HCT116 (cell line): ENCODE measurements around the gene SERTAD1. TPM values are rescaled to one million over a fixed set of nuclear protein-coding genes. Genes with fewer than 3 reads are reported as not detected.

ENCODE experiments used
- ATAC-seq: fragments of 200-7000 bp; cut with Tn5 transposase; 2 replicates; pipeline ENCODE4 v1.9.1; 2020; ENCODE audit warnings: mild to moderate bottlenecking, moderate library complexity
- BruUV-seq: library from RNA; stranded (reverse); fragments of 400-500 nt; replicated peaks from 2 replicates; lab custom pipeline; 2021; lab: Mats Ljungman, UMichigan
- CTCF ChIA-PET: fragments of 300-600 bp; sonication (Branson Sonifier 250); formaldehyde crosslinking; loops from one replicate; lab custom pipeline; 2021; ENCODE audit warnings: antibody characterized with exemption; lab: Charles Lee
- POLR2A ChIA-PET: fragments of 300-600, 350-600 bp; sonication (Branson Sonifier 250); formaldehyde crosslinking; loops from one replicate; lab custom pipeline; 2021; ENCODE audit warnings: antibody characterized with exemption; lab: Charles Lee
- RAD21 ChIA-PET, 2 experiments: fragments of 300-600 bp; sonication (Branson Sonifier 250); formaldehyde crosslinking; loops; one replicate each; lab custom pipeline; 2023; ENCODE audit warnings: low total read pairs in 2 of 2; ENCODE audit not compliant: uncharacterized antibody in 2 of 2, unreplicated experiment in 2 of 2, low non-redundant PET in 1 of 2; lab: Charles Lee
- DNase-seq: peaks from one replicate; pipeline ENCODE4 v3.0.0-alpha.2; 2010; ENCODE audit warnings: low read depth, low spot score
- H2AFZ ChIP-seq: fragments of 200-600 bp; shearing (Covaris generic), sonication (generic); 2 replicates; pipeline ENCODE4 v1.6.1; 2017; ENCODE audit warnings: low read depth, mixed run types, mixed read lengths, antibody characterized with exemption, low read length; ENCODE audit not compliant: poor library complexity, severe bottlenecking
- H3K27ac ChIP-seq: 2 replicates; pipeline ENCODE4 v1.5.1; 2012; ENCODE audit warnings: low read depth, low read length
- H3K27me3 ChIP-seq: fragments of 200-600 bp; sonication (generic); 2 replicates; pipeline ENCODE4 v1.6.1; 2016; ENCODE audit warnings: mixed run types, low read length, mixed read lengths; ENCODE audit not compliant: insufficient read depth
- H3K36me3 ChIP-seq, 2 experiments: fragments of 200-500 bp in 1 of 2; fragments of 200-600 bp in 1 of 2; sonication (Bioruptor generic) in 1 of 2; sonication (generic) in 1 of 2; 2 replicates each; pipeline versions ENCODE4 v1.5.1 to v1.6.1; 2014 to 2016; ENCODE audit warnings: low read length in 2 of 2, inconsistent platforms in 1 of 2, mixed read lengths in 1 of 2, mixed run types in 1 of 2; ENCODE audit not compliant: insufficient read depth in 2 of 2, control insufficient read depth in 1 of 2
- H3K4me1 ChIP-seq, 2 experiments: fragments of 200-600 bp in 1 of 2; sonication (generic) in 1 of 2; 2 replicates each; pipeline versions ENCODE4 v1.5.1 to v1.6.1; 2012 to 2017; ENCODE audit warnings: low read length in 2 of 2, inconsistent platforms in 1 of 2, mild to moderate bottlenecking in 1 of 2, mixed read lengths in 1 of 2, mixed run types in 1 of 2, moderate library complexity in 1 of 2; ENCODE audit not compliant: insufficient read depth in 2 of 2, control insufficient read depth in 1 of 2
- H3K4me2 ChIP-seq: fragments of 200-600 bp; sonication (generic); 2 replicates; pipeline ENCODE4 v1.6.1; 2017; ENCODE audit warnings: mixed run types, low read length, mixed read lengths
- H3K4me3 ChIP-seq, 2 experiments: fragments of 200-600 bp in 1 of 2; sonication (generic) in 1 of 2; replicated peaks in 1 of 2; 2 replicates each; pipeline ENCODE4 v1.5.1; 2011 to 2016; ENCODE audit warnings: low read length in 2 of 2, control low read depth in 1 of 2, low read depth in 1 of 2, mild to moderate bottlenecking in 1 of 2, mixed read lengths in 1 of 2, mixed run types in 1 of 2
- H3K79me2 ChIP-seq: fragments of 200-600 bp; sonication (generic); 2 replicates; pipeline ENCODE4 v1.6.1; 2017; ENCODE audit warnings: mild to moderate bottlenecking, mixed run types, low read length, moderate library complexity, mixed read lengths; ENCODE audit not compliant: insufficient read depth
- H3K9ac ChIP-seq: fragments of 200-600 bp; sonication (generic); 2 replicates; pipeline ENCODE4 v1.6.1; 2016; ENCODE audit warnings: low read length, mixed read lengths
- H3K9me2 ChIP-seq: fragments of 200-600 bp; sonication (generic), shearing (Covaris generic); 2 replicates; pipeline ENCODE4 v1.6.1; 2017; ENCODE audit warnings: mixed run types, mild to moderate bottlenecking, moderate library complexity; ENCODE audit not compliant: insufficient read depth
- H3K9me3 ChIP-seq, 2 experiments: fragments of 200-500 bp in 1 of 2; fragments of 200-600 bp in 1 of 2; sonication (Bioruptor generic) in 1 of 2; sonication (generic) in 1 of 2; 2 replicates each; pipeline ENCODE4 v1.6.1; 2014 to 2017; ENCODE audit warnings: low read length in 2 of 2, mixed read lengths in 2 of 2, inconsistent platforms in 1 of 2, low read depth in 1 of 2, mild to moderate bottlenecking in 1 of 2, mixed run types in 1 of 2, moderate library complexity in 1 of 2; ENCODE audit not compliant: control insufficient read depth in 1 of 2, insufficient read depth in 1 of 2
- H4K20me1 ChIP-seq: fragments of 200-600 bp; sonication (generic), shearing (Covaris generic); 2 replicates; pipeline ENCODE4 v1.6.1; 2017; ENCODE audit warnings: mixed run types, mild to moderate bottlenecking, moderate library complexity; ENCODE audit not compliant: insufficient read depth
- EGR1 ChIP-seq: IDR thresholded peaks from 2 replicates; pipeline ENCODE4 v1.6.1; 2012; ENCODE audit warnings: low read depth
- EZH2 ChIP-seq: fragments of 200-600 bp; sonication (generic); IDR thresholded peaks from 2 replicates; pipeline ENCODE4 v1.6.1; 2017; ENCODE audit warnings: antibody characterized with exemption, mixed run types
- EZH2phosphoT487 ChIP-seq: fragments of 200-600 bp; IDR thresholded peaks from 2 replicates; pipeline ENCODE4 v1.6.1; 2018; ENCODE audit warnings: antibody characterized with exemption, borderline replicate concordance
- FOSL1 ChIP-seq: IDR thresholded peaks from 2 replicates; pipeline ENCODE4 v1.6.1; 2012; ENCODE audit warnings: low read depth
- JUND ChIP-seq: IDR thresholded peaks from 2 replicates; pipeline ENCODE4 v1.6.1; 2012
- POLR2AphosphoS5 ChIP-seq: IDR thresholded peaks from 2 replicates; pipeline ENCODE4 v1.6.1; 2011; ENCODE audit warnings: mild to moderate bottlenecking, low read depth, low read length, moderate library complexity
- RAD21 ChIP-seq: IDR thresholded peaks from 2 replicates; pipeline ENCODE4 v1.6.1; 2012; ENCODE audit warnings: low read depth, mild to moderate bottlenecking
- SIN3A ChIP-seq: IDR thresholded peaks from 2 replicates; pipeline ENCODE4 v1.6.1; 2012; ENCODE audit warnings: low read depth
- SP1 ChIP-seq: IDR thresholded peaks from 2 replicates; pipeline ENCODE4 v1.6.1; 2012; ENCODE audit warnings: low read depth
- SRF ChIP-seq: IDR thresholded peaks from 2 replicates; pipeline ENCODE4 v1.6.1; 2012; ENCODE audit warnings: low read depth
- TCF7L2 ChIP-seq: IDR thresholded peaks from 2 replicates; pipeline ENCODE4 v1.7.0; 2011; ENCODE audit warnings: borderline replicate concordance, inconsistent platforms; ENCODE audit not compliant: insufficient read depth, insufficient read length; ENCODE audit errors: extremely low read depth
- YY1 ChIP-seq: IDR thresholded peaks from 2 replicates; pipeline ENCODE4 v1.6.1; 2011; ENCODE audit warnings: low read length, low read depth, moderate library complexity, mild to moderate bottlenecking; ENCODE audit not compliant: insufficient replicate concordance; ENCODE audit errors: extremely low read depth
- ZNF274 ChIP-seq: fragments of 200-500 bp; sonication (Bioruptor generic); IDR thresholded peaks from 2 replicates; pipeline ENCODE4 v1.6.1; 2014; ENCODE audit warnings: mild to moderate bottlenecking, low read depth, low read length, inconsistent platforms
- intact Hi-C: fragments of 100-400 bp; cut with micrococcal nuclease; formaldehyde crosslinking; loops from 2 replicates; pipeline ENCODE4 v1.10.0; 2022
- total RNA-seq: library from RNA; stranded (reverse); gene quantifications from one replicate; pipeline ENCODE4 v1.2.1, GENCODE V29; 2021; ENCODE audit not compliant: unreplicated experiment
- TF ChIP-seq, protein P1 (sequence below): IDR thresholded peaks from 2 replicates; pipeline ENCODE4 v1.6.1; 2011; ENCODE audit warnings: mild to moderate bottlenecking, low read length, moderate library complexity; ENCODE audit not compliant: insufficient replicate concordance; ENCODE audit errors: extremely low read depth

The SERTAD1 gene
- total RNA-seq, 1 experiment from 2014 or later, result 30.3 TPM

GRCh38 chr19:40444000-40444824 lies 18.4 kb upstream of the SERTAD1 start, which contains the start of gene SERTAD3 (continued):
- TF ChIP-seq ZNF274, result no peak
- TF ChIP-seq EZH2, result no peak
- no peak for TF ChIP-seq TCF7L2
- no peak for TF ChIP-seq JUND
- no peak for TF ChIP-seq EZH2phosphoT487
- TF ChIP-seq, all 23 proteins: peak for 6

GRCh38 chr19:40443131-40443999 lies 17.6 kb upstream of the SERTAD1 start:
- RAD21 ChIA-PET, result interaction anchor here (0.6 to 1.3 kb wide), 4 partner anchors 20 to 303 kb away, joined by 3 to 7 read pairs (median 4); partner anchors contain the start of gene BLVRB (in 1 of the 2)
- intact Hi-C loops, result loop anchor here (1.0 kb wide), 1 partner anchor 18 kb away; the partner anchor contains the start of gene SERTAD1
- Histone ChIP-seq H3K36me3 (peaks cover 19 to 20% of the 10 kb centered on the region in 2 experiments; a peak in 3 of 4 replicates), H3K4me2 (peak overlapping the region; percentile 89), H3K9ac (peak overlapping the region; percentile 85), H3K79me2 (peaks cover 30% of the 10 kb centered on the region), H3K9me3 (no peaks in the 10 kb centered on the region), H3K9me2 (no peaks in the 10 kb centered on the region), H3K4me3 (peak overlapping the region; percentile 71 to 100), H3K27me3 (no peaks in the 10 kb centered on the region), H2AFZ (no peak overlapping the region), H3K27ac (peak overlapping the region; percentile 97), H3K4me1 (peaks cover 22 to 31% of the 10 kb centered on the region in 2 experiments), H4K20me1 (no peaks in the 10 kb centered on the region)
- POLR2A ChIA-PET, result interaction anchor here (0.5 to 3.1 kb wide), 11 partner anchors 9 to 175 kb away, joined by 3 to 28 read pairs (median 6); partner anchors contain the start of genes BLVRB and SERTAD1
- CTCF ChIA-PET, result interaction anchor here (0.9 to 1.4 kb wide), 8 partner anchors 10 to 160 kb away, joined by 3 to 10 read pairs (median 4); partner anchors contain the start of gene BLVRB
- DNase-seq, result peak; percentile 98
- peak; percentile 80 for ATAC-seq
- peak; percentile 78 for TF ChIP-seq POLR2AphosphoS5
- peak; percentile 41 for TF ChIP-seq YY1
- 0 out of 2 replicates have a peak, but pooled peaks have one; percentile 7 for TF ChIP-seq RAD21
- TF ChIP-seq, protein P1, sequence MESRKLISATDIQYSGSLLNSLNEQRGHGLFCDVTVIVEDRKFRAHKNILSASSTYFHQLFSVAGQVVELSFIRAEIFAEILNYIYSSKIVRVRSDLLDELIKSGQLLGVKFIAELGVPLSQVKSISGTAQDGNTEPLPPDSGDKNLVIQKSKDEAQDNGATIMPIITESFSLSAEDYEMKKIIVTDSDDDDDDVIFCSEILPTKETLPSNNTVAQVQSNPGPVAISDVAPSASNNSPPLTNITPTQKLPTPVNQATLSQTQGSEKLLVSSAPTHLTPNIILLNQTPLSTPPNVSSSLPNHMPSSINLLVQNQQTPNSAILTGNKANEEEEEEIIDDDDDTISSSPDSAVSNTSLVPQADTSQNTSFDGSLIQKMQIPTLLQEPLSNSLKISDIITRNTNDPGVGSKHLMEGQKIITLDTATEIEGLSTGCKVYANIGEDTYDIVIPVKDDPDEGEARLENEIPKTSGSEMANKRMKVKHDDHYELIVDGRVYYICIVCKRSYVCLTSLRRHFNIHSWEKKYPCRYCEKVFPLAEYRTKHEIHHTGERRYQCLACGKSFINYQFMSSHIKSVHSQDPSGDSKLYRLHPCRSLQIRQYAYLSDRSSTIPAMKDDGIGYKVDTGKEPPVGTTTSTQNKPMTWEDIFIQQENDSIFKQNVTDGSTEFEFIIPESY, result peak; percentile 19
- TF ChIP-seq SP1, result peak; percentile 80
- TF ChIP-seq JUND, result no peak
- peak; percentile 41; the same call in 1 of the 2 replicates for TF ChIP-seq SIN3A
- TF ChIP-seq FOSL1, result no peak
- peak; percentile 72 for TF ChIP-seq EGR1
- TF ChIP-seq SRF, result peak; percentile 77
- BruUV-seq, result TSS peak; percentile 72
